Lung (tissue), 12 donors: Measurements from ENCODE around the gene TRAF2. TPM values are rescaled to one million over a fixed set of nuclear protein-coding genes. Genes with fewer than 3 reads are reported as not detected.

Source experiments
- ATAC-seq: fragments of 200-7000 bp; cut with Tn5 transposase; one replicate; pipeline ENCODE4 v1.9.1; 2020; ENCODE audit warnings: moderate number of reproducible peaks; ENCODE audit not compliant: insufficient read depth, low FRiP score
- DNase-seq, 3 donors: peaks; one replicate each; pipeline ENCODE4 v3.0.0-alpha.2; 2013 to 2017
- H3K27ac ChIP-seq, 2 donors: one replicate each; pipeline ENCODE4 v1.5.1; 2013; ENCODE audit warnings: mild to moderate bottlenecking in 2 of 2, moderate library complexity in 2 of 2, control low read depth in 1 of 2, inconsistent platforms in 1 of 2, low read depth in 1 of 2, low read length in 1 of 2
- H3K27me3 ChIP-seq, 3 donors: one replicate each; pipeline ENCODE4 v1.5.1; 2013; ENCODE audit warnings: low read length in 2 of 3; ENCODE audit not compliant: control insufficient read depth in 3 of 3, insufficient read depth in 3 of 3
- H3K36me3 ChIP-seq, 4 donors: one replicate each; pipeline ENCODE4 v1.5.1; 2013; ENCODE audit warnings: low read length in 4 of 4, mild to moderate bottlenecking in 1 of 4, moderate library complexity in 1 of 4; ENCODE audit not compliant: control insufficient read depth in 4 of 4, insufficient read depth in 4 of 4
- H3K4me1 ChIP-seq, 5 donors: one replicate each; pipeline ENCODE4 v1.5.1; 2013; ENCODE audit warnings: low read length in 5 of 5, mild to moderate bottlenecking in 2 of 5, moderate library complexity in 1 of 5; ENCODE audit not compliant: control insufficient read depth in 5 of 5, insufficient read depth in 5 of 5
- H3K4me3 ChIP-seq: one replicate; pipeline ENCODE4 v1.5.1; 2013; ENCODE audit warnings: mild to moderate bottlenecking, control low read depth, moderate library complexity
- H3K9ac ChIP-seq, 2 donors: one replicate each; pipeline ENCODE4 v1.5.1; 2013; ENCODE audit warnings: low read length in 2 of 2, control low read depth in 1 of 2; ENCODE audit not compliant: insufficient read depth in 1 of 2
- H3K9me3 ChIP-seq, 4 donors: one replicate each; pipeline ENCODE4 v1.5.1; 2013; ENCODE audit warnings: low read length in 3 of 4, mild to moderate bottlenecking in 1 of 4, moderate library complexity in 1 of 4; ENCODE audit not compliant: control insufficient read depth in 4 of 4, insufficient read depth in 3 of 4
- CTCF ChIP-seq: IDR thresholded peaks from 2 replicates; pipeline ENCODE4 v1.5.1; 2012; ENCODE audit warnings: mild to moderate bottlenecking; ENCODE audit errors: control extremely low read depth, extremely low read depth
- WGBS, 2 donors: extraction: QIAGEN DNeasy Blood & Tissue Kit; methylation state at CpG; one replicate each; pipeline ENCODE4 v1.1.7; 2013; 5-methylcytosine and 5-hydroxymethylcytosine counted together
- polyA plus RNA-seq, 2 donors: library from polyadenylated mRNA; stranded (reverse); fragments of 200-250 nt; gene quantifications; one replicate each; pipeline ENCODE4 v1.2.1, GENCODE V29; 2013
- total RNA-seq, 2 donors: library from RNA; depleted of rRNA in 1 of 2; stranded (reverse); fragments of >200 nt in 1 of 2; gene quantifications; one replicate each; pipeline ENCODE4 v1.2.1, GENCODE V29; 2014 to 2021
- donor health status: control.
- donor health status: control.
- donor health status: Bipolar disorder and iron deficiency.
- donor health status: healthy.
- donor health status: DM: yes; HTN: yes; CAD: no.

TRAF2 gene
- total and polyA plus RNA-seq, 4 donors: 11.3 to 19.1 (median 15.2) TPM

- 88% methylated on average over 26 of the region's 26 CpGs for WGBS, 2 donors
- DNase-seq: no peak
- Histone ChIP-seq H3K27ac (no peak overlapping the region), H3K9me3 (no peaks in the 10 kb centered on the region), H3K4me1 (peaks cover 0 to 10% (median 5%) of the 10 kb centered on the region in 5 donors), H3K4me3 (no peak overlapping the region), H3K9ac (no peak overlapping the region), H3K27me3 (no peaks in the 10 kb centered on the region), H3K36me3 (no peaks in the 10 kb centered on the region)
- ATAC-seq: no peak
- no peak for TF ChIP-seq CTCF
Measured at GRCh38 chr9:136964833-136965422, 78.6 kb downstream of the TRAF2 start.

GRCh38 chr9:136965771-136966484 lies 79.6 kb downstream of the TRAF2 start:
- Histone ChIP-seq H3K27ac (no peak overlapping the region), H3K9me3 (no peaks in the 10 kb centered on the region), H3K36me3 (no peaks in the 10 kb centered on the region), H3K27me3 (no peaks in the 10 kb centered on the region), H3K4me1 (peaks cover 0 to 18% (median 5%) of the 10 kb centered on the region in 5 donors), H3K9ac (no peak overlapping the region), H3K4me3 (no peak overlapping the region)
- TF ChIP-seq CTCF: no peak
- DNase-seq (peak in 1 of 3 donors; percentile 20), ATAC-seq (no peak)
- WGBS, 2 donors: 20 to 26% methylated on average over 21 to 23 of the region's 23 CpGs

GRCh38 chr9:136968333-136969127 lies 82.2 kb downstream of the TRAF2 start:
- no peaks in the 10 kb centered on the region for H3K36me3 ChIP-seq
- H3K4me3 ChIP-seq: no peak overlapping the region
- no peaks in the 10 kb centered on the region for H3K9me3 ChIP-seq
- peaks cover 0 to 18% (median 5%) of the 10 kb centered on the region in 5 donors for H3K4me1 ChIP-seq
- H3K27ac ChIP-seq: no peak overlapping the region
- 79 to 88% methylated on average over 17 of the region's 17 CpGs for WGBS, 2 donors
- no peak overlapping the region for H3K9ac ChIP-seq
- TF ChIP-seq CTCF: no peak
- no peak for ATAC-seq
- DNase-seq: no peak
- H3K27me3 ChIP-seq: no peaks in the 10 kb centered on the region
